SU-DHL-6 (cell line): Measurements from ENCODE around the gene SYT4.

Experiments
- EZH2phosphoT487 ChIP-seq: fragments of 200-600 bp; sonication (generic), shearing (Covaris generic); conservative IDR thresholded peaks from 2 replicates; pipeline ENCODE4 v1.6.1; 2018; ENCODE audit warnings: mild to moderate bottlenecking, antibody characterized with exemption, low read length, moderate library complexity, mixed read lengths
- TF ChIP-seq, protein P1 (sequence below): fragments of 200-600 bp; sonication (generic); IDR thresholded peaks from one replicate; pipeline ENCODE4 v1.5.1; 2017; ENCODE audit warnings: antibody characterized with exemption, mild to moderate bottlenecking, low read length, moderate library complexity; ENCODE audit not compliant: insufficient read depth, poor library complexity, severe bottlenecking

DNA sequence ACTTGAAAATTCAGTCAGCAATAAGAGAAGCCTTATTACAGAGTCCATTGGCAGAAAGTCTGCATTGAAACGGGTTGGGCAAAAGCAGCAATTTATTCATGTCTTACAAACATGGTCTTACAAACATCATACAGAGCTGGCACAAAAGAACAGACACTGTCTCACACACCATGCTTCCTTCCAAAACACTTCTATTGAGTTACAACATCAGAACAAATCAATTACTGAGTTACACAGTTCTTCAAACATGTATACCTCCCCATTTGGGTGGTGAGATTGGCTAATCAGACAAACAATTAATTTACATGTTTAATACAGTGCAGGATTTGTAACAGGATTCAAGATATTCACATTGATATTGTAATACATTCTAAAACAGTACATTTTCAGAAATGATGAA is 9.5 kb downstream of the SYT4 start:
- TF ChIP-seq, protein P1, sequence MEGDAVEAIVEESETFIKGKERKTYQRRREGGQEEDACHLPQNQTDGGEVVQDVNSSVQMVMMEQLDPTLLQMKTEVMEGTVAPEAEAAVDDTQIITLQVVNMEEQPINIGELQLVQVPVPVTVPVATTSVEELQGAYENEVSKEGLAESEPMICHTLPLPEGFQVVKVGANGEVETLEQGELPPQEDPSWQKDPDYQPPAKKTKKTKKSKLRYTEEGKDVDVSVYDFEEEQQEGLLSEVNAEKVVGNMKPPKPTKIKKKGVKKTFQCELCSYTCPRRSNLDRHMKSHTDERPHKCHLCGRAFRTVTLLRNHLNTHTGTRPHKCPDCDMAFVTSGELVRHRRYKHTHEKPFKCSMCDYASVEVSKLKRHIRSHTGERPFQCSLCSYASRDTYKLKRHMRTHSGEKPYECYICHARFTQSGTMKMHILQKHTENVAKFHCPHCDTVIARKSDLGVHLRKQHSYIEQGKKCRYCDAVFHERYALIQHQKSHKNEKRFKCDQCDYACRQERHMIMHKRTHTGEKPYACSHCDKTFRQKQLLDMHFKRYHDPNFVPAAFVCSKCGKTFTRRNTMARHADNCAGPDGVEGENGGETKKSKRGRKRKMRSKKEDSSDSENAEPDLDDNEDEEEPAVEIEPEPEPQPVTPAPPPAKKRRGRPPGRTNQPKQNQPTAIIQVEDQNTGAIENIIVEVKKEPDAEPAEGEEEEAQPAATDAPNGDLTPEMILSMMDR = no peak
- no peak for TF ChIP-seq EZH2phosphoT487
